GM19455 (cell line): ENCODE measurements around the gene CDH12.
"Not testable (repeated sequence)": the region's sequence is repeated elsewhere in the genome, so short reads cannot be mapped to it uniquely, and the experiment has no call there.

Source experiments
- ATAC-seq: cut with Tn5 transposase; IDR thresholded peaks from one replicate; pipeline ENCODE4 v1.9.1; 2021; ENCODE audit not compliant: unreplicated experiment

The CDH12 gene

DNA sequence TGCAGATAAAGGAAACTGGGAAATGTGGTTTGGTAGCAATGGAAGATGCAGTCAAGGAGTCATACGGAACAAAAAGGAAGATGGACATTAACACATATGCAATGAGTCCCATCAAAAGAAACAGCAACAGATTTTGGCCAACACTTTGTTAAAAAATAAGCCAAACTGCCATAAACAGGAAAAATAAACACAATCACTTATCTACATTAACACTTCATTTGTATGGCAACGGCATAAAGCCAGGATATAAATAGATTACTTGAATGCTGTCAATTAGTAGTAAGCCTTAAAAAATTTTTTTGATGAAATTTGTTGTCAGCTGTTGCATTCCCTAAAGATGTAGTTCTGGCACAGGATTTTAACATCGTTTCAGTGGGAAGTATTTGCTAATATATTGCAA lies 190.8 kb downstream of the CDH12 start:
- no peak for ATAC-seq

GRCh38 chr5:22651355-22651754 lies 201.8 kb downstream of the CDH12 start:
- no peak for ATAC-seq

DNA sequence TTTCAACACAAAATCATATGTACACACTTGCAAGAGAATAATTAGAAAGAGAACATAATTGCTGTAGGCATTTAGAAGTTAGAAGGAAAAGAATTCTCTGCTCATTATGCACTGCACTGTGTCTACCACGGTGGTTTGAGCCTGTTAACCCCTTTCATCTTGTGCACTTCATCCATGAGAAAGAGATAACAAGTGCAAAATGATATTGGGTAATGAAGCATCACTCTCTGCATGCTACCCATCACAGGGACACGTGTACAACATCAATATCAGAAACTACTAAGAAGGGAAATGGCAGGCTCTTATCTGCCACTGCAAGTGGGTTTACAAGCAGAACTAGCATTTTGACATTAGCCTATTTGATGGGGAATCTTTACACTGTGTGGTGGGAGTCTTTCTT lies 202.6 kb downstream of the CDH12 start:
- no peak for ATAC-seq

GRCh38 chr5:22649074-22649473 lies 204.1 kb downstream of the CDH12 start:
- ATAC-seq, result no peak

DNA sequence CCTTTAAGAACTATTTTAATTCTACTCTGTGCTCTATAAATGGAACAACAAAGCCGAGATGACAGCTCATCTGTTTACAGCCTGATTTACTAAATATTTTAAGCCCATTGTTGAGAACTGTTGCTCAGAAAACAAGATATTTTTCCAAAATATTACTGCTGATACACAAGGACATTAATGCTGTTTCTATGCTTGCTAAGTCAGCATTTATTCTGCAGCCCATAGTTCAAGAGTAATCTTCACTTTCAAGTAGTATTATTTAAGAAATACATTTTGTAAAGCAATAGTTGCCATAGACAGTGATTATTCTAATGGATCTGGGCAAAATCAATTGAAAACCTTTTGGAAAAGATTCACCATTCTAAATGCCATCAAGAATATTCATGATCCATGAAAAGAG lies 208.3 kb downstream of the CDH12 start:
- no peak for ATAC-seq

GRCh38 chr5:22643356-22643755 lies 209.8 kb downstream of the CDH12 start:
- ATAC-seq, result no peak

- no peak for ATAC-seq
These were observed 221.5 kb downstream of the CDH12 start for GRCh38 chr5:22631683-22632082.

DNA sequence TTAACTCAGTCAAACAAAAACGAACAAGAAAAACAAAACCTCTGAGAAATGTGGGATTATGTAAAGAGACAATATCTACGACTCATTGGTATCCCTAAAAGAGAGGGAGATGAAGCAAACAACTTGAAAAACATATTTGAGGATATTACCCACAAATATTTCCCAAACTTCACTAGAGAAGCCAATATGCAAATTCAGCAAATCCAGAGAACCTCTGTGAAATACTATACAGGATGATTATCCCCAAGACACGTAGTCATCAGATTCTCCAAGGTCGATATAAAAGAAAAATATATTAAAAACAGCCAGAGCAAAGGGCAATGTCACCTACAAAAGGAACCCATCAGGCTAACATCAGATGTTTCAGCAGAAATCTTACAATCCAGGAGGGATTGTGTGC lies 226.1 kb downstream of the CDH12 start:
- no peak for ATAC-seq

GRCh38 chr5:22625451-22625850 lies 227.7 kb downstream of the CDH12 start:
- ATAC-seq, result no peak

- ATAC-seq, result no peak
These were observed 232.1 kb downstream of the CDH12 start for GRCh38 chr5:22621084-22621483.

- no peak for ATAC-seq
These were observed 237.2 kb downstream of the CDH12 start for GRCh38 chr5:22615964-22616363.

DNA sequence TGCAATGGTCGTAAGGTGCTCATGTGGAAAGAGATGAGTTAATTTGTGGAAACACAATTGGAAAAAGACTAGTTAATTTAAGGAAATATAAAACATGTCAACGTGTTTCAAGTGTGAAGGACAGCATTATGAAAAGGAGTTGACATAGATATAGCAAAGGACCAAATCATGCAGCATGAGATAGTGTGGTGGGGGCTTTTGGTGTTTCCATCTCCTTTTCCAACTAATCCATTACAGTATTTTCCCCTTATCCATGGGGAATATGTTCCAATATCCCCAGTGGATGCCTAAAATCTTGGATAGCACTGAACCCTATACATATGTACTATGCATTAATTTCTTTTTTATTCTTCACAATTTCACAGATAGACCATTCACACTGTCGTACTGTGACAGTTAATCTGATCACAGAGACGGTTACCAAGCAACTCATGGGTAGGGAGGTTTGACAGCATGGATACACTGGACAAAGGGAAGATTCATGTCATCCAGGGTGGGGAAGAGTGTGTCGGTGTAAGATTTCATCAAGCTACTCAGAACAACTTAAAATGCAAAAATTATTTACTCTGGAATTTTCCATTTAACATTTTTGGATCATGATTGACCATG lies 238.6 kb downstream of the CDH12 start:
- no peak for ATAC-seq

DNA sequence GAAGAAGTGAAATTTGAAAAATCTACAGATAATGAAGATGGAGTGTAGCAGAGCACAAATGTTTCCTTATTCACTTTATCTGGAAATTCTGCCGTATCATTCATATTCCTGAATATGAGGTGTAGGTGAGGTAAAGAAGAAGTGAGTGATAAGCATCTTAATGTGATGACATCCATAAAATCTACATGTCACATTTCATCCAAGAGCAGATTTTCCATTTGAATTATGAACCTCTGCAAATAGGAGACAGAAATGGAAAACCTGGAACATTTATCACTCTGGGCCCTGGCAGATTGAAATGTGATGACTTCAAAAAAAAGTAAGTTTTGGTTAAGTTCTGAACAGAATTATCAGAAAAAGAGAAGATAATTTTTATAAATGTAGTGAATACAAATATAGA lies 240.2 kb downstream of the CDH12 start:
- ATAC-seq, result no peak

DNA sequence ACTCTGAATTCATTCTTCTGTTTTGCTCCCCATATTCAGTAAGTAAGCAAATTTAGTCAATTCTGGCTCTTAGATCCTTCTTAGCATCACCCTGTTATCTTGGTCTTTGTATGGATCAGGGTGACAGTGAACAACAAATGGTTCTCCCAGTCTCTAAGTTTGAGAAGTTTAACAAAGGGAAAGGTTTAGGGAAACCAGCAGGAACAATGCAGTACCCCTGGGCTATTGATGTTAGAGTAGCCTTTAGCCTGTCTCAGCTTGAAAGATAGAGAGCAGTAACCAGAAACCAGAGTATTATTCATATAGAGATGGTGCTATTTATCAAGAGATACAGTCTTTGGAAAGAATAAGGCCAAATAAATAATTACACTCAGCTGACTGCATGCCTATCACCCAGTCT lies 241.8 kb downstream of the CDH12 start:
- no peak for ATAC-seq

DNA sequence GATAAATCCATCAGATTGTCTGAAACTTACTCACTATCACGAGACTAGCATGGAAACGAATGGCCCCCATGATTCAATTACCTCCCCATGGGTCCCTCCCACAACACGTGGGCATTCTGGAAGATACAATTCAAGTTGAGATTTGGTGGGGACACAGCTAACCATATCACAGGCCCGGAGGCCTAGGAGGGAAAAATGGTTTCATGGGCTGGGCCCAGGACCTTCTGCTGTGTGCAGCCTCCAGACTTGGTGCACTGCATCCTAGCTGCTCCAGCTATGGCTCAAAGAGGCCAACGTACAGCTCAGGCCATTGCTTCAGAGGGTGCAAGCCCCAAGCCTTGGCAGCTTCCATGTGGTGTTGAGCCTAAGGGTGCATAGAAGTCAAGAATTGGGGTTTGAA lies 245.6 kb downstream of the CDH12 start:
- not testable (repeated sequence) for ATAC-seq

DNA sequence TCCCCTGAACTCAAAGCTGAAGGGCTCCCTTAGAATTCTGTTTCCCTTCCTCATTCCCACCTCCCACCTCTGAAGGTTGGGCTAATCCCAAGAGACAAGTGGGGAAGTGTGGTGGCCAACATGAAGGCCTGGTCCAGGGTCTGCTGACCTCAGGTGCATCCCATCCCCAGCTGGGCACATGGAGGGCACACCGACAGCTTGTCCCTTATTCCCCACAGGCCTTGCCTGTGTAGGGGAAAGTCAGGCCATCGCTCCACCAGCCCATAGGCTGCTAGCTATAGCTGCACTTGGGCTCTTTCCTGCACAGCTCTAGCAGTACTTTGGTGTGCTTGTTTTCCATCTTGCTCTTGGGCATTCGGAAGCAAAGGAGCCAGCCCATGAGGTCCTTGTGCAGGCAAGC lies 247.7 kb downstream of the CDH12 start:
- no peak for ATAC-seq

DNA sequence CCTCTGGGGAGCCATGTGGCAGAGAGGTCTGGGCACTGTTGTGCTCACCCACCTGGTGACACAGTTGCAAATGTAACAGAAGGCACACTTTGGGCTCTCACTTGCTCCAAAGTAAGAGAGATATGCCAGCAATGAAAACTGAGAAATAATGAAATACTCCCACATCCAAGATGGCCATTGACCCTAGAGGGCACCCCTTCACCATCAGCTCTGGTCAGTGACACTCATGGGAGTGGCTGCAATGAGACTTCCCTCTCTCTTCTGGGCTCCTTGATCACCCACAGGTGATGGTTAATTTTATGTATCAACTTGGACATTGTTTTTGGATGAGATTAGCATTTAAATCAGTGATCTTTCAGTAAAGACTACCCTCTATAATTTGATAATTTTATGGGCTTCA lies 248.4 kb downstream of the CDH12 start:
- no peak for ATAC-seq

DNA sequence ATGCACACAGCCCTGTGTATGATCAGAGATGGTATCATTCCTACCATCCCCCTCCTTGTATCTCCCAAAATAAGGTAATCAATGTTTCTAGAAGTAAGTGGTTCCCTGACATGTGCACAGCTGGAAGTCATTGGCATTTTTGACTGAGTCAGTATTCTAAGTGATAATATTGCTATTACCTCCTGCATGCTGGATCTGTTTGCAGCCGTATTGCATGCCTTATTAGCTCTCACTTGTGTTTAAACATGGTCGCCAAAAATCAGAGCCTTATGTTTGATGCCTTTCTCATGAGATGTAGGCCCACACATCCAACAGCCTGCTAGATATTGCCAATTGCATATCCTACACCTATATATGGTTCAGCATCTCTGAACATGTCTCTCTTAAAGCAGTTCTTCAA lies 254.3 kb downstream of the CDH12 start:
- ATAC-seq, result no peak

DNA sequence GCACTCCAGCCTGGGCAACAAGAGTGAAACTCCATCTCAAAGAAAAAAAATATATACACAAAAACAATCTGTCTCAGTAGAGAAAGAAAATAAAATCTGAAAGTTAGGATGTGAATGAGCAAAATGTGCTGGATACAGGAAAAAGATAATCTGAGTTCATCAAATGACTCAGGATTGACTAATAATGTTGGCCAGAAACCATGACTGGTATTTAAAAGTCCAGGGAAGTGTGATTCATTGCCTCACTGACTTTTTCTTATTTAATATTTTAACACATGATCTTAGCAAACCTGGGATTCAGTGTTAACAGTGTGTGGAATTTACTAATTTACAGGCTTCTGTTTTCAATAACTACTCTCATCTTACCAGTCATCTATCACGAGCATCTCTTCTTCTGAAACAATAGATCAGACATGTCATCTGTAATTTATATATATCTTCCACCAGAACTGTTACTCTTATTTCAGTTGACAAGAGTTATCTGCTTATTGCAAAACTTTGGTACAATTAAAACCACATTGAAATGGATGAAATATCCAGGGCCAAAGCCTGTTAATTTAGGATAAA lies 256.7 kb downstream of the CDH12 start:
- no peak for ATAC-seq

DNA sequence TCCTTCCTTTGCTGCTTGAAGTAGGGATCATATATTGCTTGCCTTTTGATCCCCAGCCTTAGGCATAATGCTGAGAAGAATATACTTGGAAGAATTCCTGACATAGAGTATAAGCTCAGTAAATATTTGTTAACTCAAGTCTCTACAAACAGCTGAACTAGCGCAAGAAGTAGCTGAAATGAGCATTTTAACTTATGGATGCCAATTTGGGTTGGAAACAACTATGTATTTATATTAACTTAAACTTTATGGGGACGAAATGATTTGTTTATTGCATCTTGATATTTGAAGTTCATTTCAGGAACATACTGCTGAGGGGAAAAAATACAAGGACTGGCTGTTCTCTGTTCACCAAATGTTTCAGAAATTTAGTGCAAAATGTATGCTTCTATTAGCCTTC lies 258.7 kb downstream of the CDH12 start:
- ATAC-seq, result no peak

DNA sequence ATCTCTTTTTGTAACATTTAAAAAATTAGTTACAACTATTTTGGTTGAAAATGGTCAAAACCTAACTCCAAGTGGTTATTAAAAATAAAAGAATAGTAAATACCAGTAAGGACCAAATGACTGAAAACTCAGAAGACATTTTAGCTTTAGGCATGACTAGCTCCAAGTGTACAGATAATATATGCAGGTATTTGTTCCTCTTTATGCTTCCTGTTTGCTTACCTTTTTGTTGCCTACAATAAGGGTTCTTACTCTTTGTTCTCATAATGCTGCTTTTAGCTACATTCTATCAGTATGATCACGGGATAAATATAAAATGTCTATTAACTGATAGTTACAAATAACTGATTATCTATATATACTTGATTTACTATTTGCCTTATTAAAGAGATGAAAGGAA lies 259.6 kb downstream of the CDH12 start:
- ATAC-seq, result peak; percentile 69

GRCh38 chr5:22591461-22591860 lies 261.7 kb downstream of the CDH12 start:
- no peak for ATAC-seq

GRCh38 chr5:22590677-22591268 lies 262.4 kb downstream of the CDH12 start:
- no peak for ATAC-seq
